Subcutaneous abdominal adipose tissue (tissue), 5 donors: ENCODE measurements around the gene C1orf226.
"Not testable (repeated sequence)": the region's sequence is repeated elsewhere in the genome, so short reads cannot be mapped to it uniquely, and the experiment has no call there.

Experiments
- H3K27ac ChIP-seq: one replicate; pipeline ENCODE4 v1.7.0; 2013; ENCODE audit warnings: low read depth, mild to moderate bottlenecking, inconsistent platforms, low read length, moderate library complexity
- H3K27me3 ChIP-seq, 5 donors: one replicate each; pipeline ENCODE4 v1.7.0; 2013; ENCODE audit warnings: low read length in 5 of 5, inconsistent platforms in 1 of 5; ENCODE audit not compliant: control insufficient read depth in 5 of 5, insufficient read depth in 4 of 5
- H3K36me3 ChIP-seq, 5 donors: one replicate each; pipeline ENCODE4 v1.7.0; 2013; ENCODE audit warnings: low read length in 5 of 5; ENCODE audit not compliant: control insufficient read depth in 5 of 5, insufficient read depth in 5 of 5
- H3K4me1 ChIP-seq, 5 donors: one replicate each; pipeline ENCODE4 v1.7.0; 2013; ENCODE audit warnings: low read length in 5 of 5, mild to moderate bottlenecking in 3 of 5, moderate library complexity in 1 of 5; ENCODE audit not compliant: control insufficient read depth in 5 of 5, insufficient read depth in 5 of 5
- H3K4me3 ChIP-seq, 5 donors: one replicate each; pipeline ENCODE4 v1.7.0; 2013; ENCODE audit warnings: low read length in 5 of 5, low read depth in 1 of 5
- H3K9ac ChIP-seq, 5 donors: one replicate each; pipeline ENCODE4 v1.7.0; 2013; ENCODE audit warnings: low read length in 5 of 5, mild to moderate bottlenecking in 4 of 5, moderate library complexity in 3 of 5
- H3K9me3 ChIP-seq, 5 donors: one replicate each; pipeline ENCODE4 v1.7.0; 2013; ENCODE audit warnings: low read length in 5 of 5; ENCODE audit not compliant: control insufficient read depth in 5 of 5
- donor health status: healthy.
- donor health status: healthy.
- donor health status: healthy.
- donor health status: healthy.
- donor health status: healthy.

Gene C1orf226

GRCh38 chr1:162381383-162381782 is at the start of gene C1orf226:
C1orf226 (plus strand) TSS chr1:162381728; CDS start chr1:162381902, 174 bp downstream.
- H3K9ac ChIP-seq: no peak within 1 kb of the TSS
- H3K4me1 ChIP-seq: peaks cover 0 to 6% (median 0%) of the 10 kb centered on the region in 5 donors
- H3K36me3 ChIP-seq: peaks cover 0 to 12% (median 0%) of the 10 kb centered on the region in 5 donors
- no peaks in the 10 kb centered on the region for H3K9me3 ChIP-seq
- H3K27ac ChIP-seq: no peak within 1 kb of the TSS
- H3K4me3 ChIP-seq: no peak within 1 kb of the TSS
- no peaks in the 10 kb centered on the region for H3K27me3 ChIP-seq

GRCh38 chr1:162333991-162334390 is 47.5 kb upstream of the C1orf226 start:
- Histone ChIP-seq H3K36me3 (no peaks in the 10 kb centered on the region), H3K4me3 (no peak overlapping the region), H3K27ac (no peak overlapping the region), H3K4me1 (peaks cover 0 to 6% (median 5%) of the 10 kb centered on the region in 5 donors), H3K27me3 (no peaks in the 10 kb centered on the region), H3K9me3 (no peaks in the 10 kb centered on the region), H3K9ac (no peak overlapping the region)

GRCh38 chr1:162335126-162335525 is 46.4 kb upstream of the C1orf226 start:
- H3K36me3 ChIP-seq: no peaks in the 10 kb centered on the region
- peaks cover 0 to 2% (median 2%) of the 10 kb centered on the region in 5 donors for H3K4me1 ChIP-seq
- H3K4me3 ChIP-seq: no peak overlapping the region
- no peaks in the 10 kb centered on the region for H3K9me3 ChIP-seq
- H3K27ac ChIP-seq: no peak overlapping the region
- no peaks in the 10 kb centered on the region for H3K27me3 ChIP-seq
- no peak overlapping the region for H3K9ac ChIP-seq

GRCh38 chr1:162336621-162337285 is 44.8 kb upstream of the C1orf226 start:
- H3K9me3 ChIP-seq: no peaks in the 10 kb centered on the region
- no peak overlapping the region for H3K27ac ChIP-seq
- no peaks in the 10 kb centered on the region for H3K4me1 ChIP-seq
- no peak overlapping the region for H3K4me3 ChIP-seq
- H3K27me3 ChIP-seq: no peaks in the 10 kb centered on the region
- H3K36me3 ChIP-seq: no peaks in the 10 kb centered on the region
- H3K9ac ChIP-seq: no peak overlapping the region

- H3K27ac ChIP-seq: no peak overlapping the region
- no peak overlapping the region for H3K9ac ChIP-seq
- H3K4me3 ChIP-seq: no peak overlapping the region
- no peaks in the 10 kb centered on the region for H3K27me3 ChIP-seq
- no peaks in the 10 kb centered on the region for H3K36me3 ChIP-seq
- H3K9me3 ChIP-seq: no peaks in the 10 kb centered on the region
- H3K4me1 ChIP-seq: no peaks in the 10 kb centered on the region
These were observed 39.0 kb upstream of the C1orf226 start for GRCh38 chr1:162342452-162342983.

- Histone ChIP-seq H3K36me3 (no peaks in the 10 kb centered on the region), H3K9ac (no peak overlapping the region), H3K9me3 (no peaks in the 10 kb centered on the region), H3K27me3 (no peaks in the 10 kb centered on the region), H3K4me3 (no peak overlapping the region), H3K4me1 (no peaks in the 10 kb centered on the region), H3K27ac (no peak overlapping the region)
These were observed 38.1 kb upstream of the C1orf226 start for GRCh38 chr1:162343470-162343869.

GRCh38 chr1:162347281-162347680 is 34.2 kb upstream of the C1orf226 start:
- Histone ChIP-seq H3K36me3 (no peaks in the 10 kb centered on the region), H3K9ac (no peak overlapping the region), H3K4me3 (no peak overlapping the region), H3K27me3 (no peaks in the 10 kb centered on the region), H3K4me1 (peaks cover 0 to 9% (median 0%) of the 10 kb centered on the region in 5 donors), H3K27ac (no peak overlapping the region), H3K9me3 (no peaks in the 10 kb centered on the region)

GRCh38 chr1:162349635-162350330 is 31.7 kb upstream of the C1orf226 start:
- Histone ChIP-seq H3K27ac (no peak overlapping the region), H3K4me3 (no peak overlapping the region), H3K27me3 (no peaks in the 10 kb centered on the region), H3K9ac (no peak overlapping the region), H3K36me3 (peaks cover 0 to 2% (median 0%) of the 10 kb centered on the region in 5 donors), H3K9me3 (no peaks in the 10 kb centered on the region), H3K4me1 (peaks cover 0 to 18% (median 0%) of the 10 kb centered on the region in 5 donors)

- H3K27ac ChIP-seq: no peak overlapping the region
- H3K9me3 ChIP-seq: no peaks in the 10 kb centered on the region
- H3K27me3 ChIP-seq: no peaks in the 10 kb centered on the region
- no peak overlapping the region for H3K4me3 ChIP-seq
- H3K4me1 ChIP-seq: peaks cover 0 to 18% (median 3%) of the 10 kb centered on the region in 5 donors
- peaks cover 0 to 5% (median 0%) of the 10 kb centered on the region in 5 donors for H3K36me3 ChIP-seq
- H3K9ac ChIP-seq: no peak overlapping the region
These were observed 30.2 kb upstream of the C1orf226 start for GRCh38 chr1:162351246-162351842.

- H3K36me3 ChIP-seq, H3K9ac ChIP-seq, H3K9me3 ChIP-seq, H3K4me3 ChIP-seq, H3K27ac ChIP-seq, H3K27me3 ChIP-seq: not testable (repeated sequence)
- H3K4me1 ChIP-seq: peaks cover 0 to 18% (median 3%) of the 10 kb centered on the region in 5 donors
These were observed 29.7 kb upstream of the C1orf226 start for GRCh38 chr1:162351874-162352273.
